OCI-LY1 (cell line): ENCODE measurements around the gene C5orf52.

Experiments used
- CTCF ChIP-seq: fragments of 200-600 bp; sonication (generic), shearing (Covaris generic); IDR thresholded peaks from 2 replicates; pipeline ENCODE4 v1.5.1; 2017; ENCODE audit warnings: mild to moderate bottlenecking, antibody characterized with exemption, low read length, moderate library complexity, mixed read lengths
- EZH2 ChIP-seq: fragments of 200-600 bp; sonication (generic), shearing (Covaris generic); IDR thresholded peaks from 2 replicates; pipeline ENCODE4 v1.8.0; 2017; ENCODE audit warnings: borderline replicate concordance, mixed run types, mild to moderate bottlenecking, antibody characterized with exemption, low read length, moderate library complexity, mixed read lengths

- TF ChIP-seq CTCF (no peak), EZH2 (no peak)
Observed at GRCh38 chr5:157659868-157660660, 11.3 kb upstream of the C5orf52 start.
